Neural crest cell (in vitro differentiated cells): Measurements from ENCODE around the gene ELMOD1. TPM values are rescaled to one million over a fixed set of nuclear protein-coding genes. Genes with fewer than 3 reads are reported as not detected.

Experiments
- DNase-seq: peaks from one replicate; pipeline ENCODE4 v3.0.0; 2021; ENCODE audit warnings: low read depth, mixed read lengths, low spot score
- H3K27ac Mint-ChIP-seq: one replicate; pipeline ENCODE4 v1.8.0; 2021; ENCODE audit warnings: mild to moderate bottlenecking, mixed read lengths; ENCODE audit not compliant: unreplicated experiment
- H3K27me3 Mint-ChIP-seq: 2 replicates; pipeline ENCODE4 v1.8.0; 2021; ENCODE audit warnings: low read depth, mild to moderate bottlenecking, mixed read lengths
- H3K36me3 Mint-ChIP-seq: 2 replicates; pipeline ENCODE4 v1.8.0; 2021; ENCODE audit warnings: low read depth, mild to moderate bottlenecking, mixed read lengths
- H3K4me1 Mint-ChIP-seq: 2 replicates; pipeline ENCODE4 v1.8.0; 2021; ENCODE audit warnings: mixed read lengths
- H3K4me3 Mint-ChIP-seq: one replicate; pipeline ENCODE4 v1.8.0; 2021; ENCODE audit warnings: mild to moderate bottlenecking, mixed read lengths
- H3K9me3 Mint-ChIP-seq: 2 replicates; pipeline ENCODE4 v1.8.0; 2021; ENCODE audit warnings: mixed read lengths
- total RNA-seq: library from RNA; stranded (reverse); gene quantifications from 2 replicates; pipeline ENCODE4 v1.2.1, GENCODE V29; 2021
- TF ChIP-seq, protein P1 (sequence below): fragments of 200-600 bp; sonication (generic); conservative IDR thresholded peaks from 2 replicates; pipeline ENCODE4 v1.5.0; 2021; ENCODE audit warnings: antibody characterized with exemption, mild to moderate bottlenecking

Gene ELMOD1
- total RNA-seq, 1 donor from 2014 or later = 0.40 TPM

DNA sequence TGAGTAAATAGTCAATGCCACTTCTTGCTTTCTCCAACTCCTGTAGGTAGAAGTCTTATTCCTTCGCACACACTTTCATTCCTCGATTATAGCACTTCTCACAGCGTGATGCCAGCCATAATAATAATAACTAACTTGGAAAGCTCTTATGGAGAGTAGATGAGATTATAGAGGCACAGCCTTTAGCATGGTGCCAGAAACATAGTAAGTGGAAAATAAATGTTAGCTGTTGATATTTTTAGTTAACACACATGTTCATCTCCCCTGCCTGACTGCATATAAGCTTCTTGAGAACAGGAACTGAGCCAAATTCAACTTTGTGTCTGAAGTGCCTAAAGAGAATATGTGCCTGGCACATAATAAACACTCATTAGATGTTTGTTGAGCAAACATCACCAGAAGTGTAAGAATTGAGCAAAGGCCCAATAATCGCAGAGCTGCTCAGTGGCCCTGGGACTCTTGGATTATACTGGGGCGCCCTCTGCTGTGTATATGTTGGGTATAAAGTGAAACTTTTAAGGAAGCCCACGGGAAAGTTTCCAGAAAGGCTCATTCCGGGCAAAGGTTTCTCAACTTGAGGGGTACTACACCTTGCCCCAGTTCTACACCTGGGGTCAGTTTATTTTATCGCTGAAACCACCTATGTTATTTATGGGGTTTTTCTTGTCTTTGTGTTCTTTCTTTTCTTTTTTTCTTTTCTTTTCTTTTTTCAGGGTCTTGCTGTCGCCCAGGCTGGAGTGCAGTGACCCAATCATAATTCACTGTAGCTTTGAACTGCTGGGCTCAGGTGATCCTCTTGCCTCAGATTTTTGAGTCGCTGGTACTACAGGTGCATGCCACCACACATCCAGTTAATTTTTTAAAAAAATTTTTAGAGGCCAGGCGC lies 98.6 kb downstream of the ELMOD1 start:
- H3K4me3 Mint-ChIP-seq = no peak overlapping the region
- no peak overlapping the region for H3K27ac Mint-ChIP-seq
- H3K27me3 Mint-ChIP-seq = peaks cover 6% of the 10 kb centered on the region
- TF ChIP-seq, protein P1, sequence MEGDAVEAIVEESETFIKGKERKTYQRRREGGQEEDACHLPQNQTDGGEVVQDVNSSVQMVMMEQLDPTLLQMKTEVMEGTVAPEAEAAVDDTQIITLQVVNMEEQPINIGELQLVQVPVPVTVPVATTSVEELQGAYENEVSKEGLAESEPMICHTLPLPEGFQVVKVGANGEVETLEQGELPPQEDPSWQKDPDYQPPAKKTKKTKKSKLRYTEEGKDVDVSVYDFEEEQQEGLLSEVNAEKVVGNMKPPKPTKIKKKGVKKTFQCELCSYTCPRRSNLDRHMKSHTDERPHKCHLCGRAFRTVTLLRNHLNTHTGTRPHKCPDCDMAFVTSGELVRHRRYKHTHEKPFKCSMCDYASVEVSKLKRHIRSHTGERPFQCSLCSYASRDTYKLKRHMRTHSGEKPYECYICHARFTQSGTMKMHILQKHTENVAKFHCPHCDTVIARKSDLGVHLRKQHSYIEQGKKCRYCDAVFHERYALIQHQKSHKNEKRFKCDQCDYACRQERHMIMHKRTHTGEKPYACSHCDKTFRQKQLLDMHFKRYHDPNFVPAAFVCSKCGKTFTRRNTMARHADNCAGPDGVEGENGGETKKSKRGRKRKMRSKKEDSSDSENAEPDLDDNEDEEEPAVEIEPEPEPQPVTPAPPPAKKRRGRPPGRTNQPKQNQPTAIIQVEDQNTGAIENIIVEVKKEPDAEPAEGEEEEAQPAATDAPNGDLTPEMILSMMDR = peak; percentile 86
- H3K36me3 Mint-ChIP-seq = no peaks in the 10 kb centered on the region
- peak; percentile 71 for DNase-seq
- no peaks in the 10 kb centered on the region for H3K4me1 Mint-ChIP-seq
- H3K9me3 Mint-ChIP-seq = no peaks in the 10 kb centered on the region

DNA sequence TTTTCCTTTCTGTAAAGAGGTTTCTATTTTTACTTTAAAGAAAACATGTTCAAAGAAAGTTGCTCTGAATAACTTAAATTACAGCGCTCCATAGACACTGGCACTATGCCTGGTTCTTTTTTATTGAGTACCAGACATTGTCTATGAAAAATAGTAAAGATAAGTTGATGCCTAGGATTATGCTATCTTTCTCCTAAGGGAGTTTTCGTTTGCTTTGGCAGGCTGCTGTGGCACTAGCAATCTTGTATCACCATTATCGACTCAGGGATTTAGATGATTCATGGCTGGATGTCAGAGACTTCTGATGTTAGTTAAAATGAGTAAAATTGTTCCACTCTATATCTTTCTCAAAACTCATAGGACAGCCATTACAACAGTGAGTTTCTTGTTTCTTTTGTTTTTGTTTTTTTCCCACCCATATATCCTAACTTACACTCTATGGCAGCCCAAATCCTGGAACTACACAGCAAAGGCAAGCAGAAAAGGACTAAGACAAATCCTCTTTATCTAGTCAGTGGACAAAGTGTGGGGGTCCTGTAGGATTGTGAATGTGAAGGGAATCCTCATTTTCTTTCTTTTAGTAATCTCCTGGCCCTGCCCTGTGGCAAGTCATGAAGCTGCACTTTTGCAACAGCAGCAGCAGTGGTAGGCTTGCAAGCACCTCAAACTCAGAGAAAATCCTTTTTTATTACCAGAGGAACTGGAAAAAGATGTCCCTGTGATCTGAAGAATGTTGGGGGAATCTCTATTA lies 100.2 kb downstream of the ELMOD1 start:
- Mint-ChIP-seq H3K9me3 (no peaks in the 10 kb centered on the region), H3K27me3 (peaks cover 6% of the 10 kb centered on the region), H3K4me3 (no peak overlapping the region), H3K4me1 (no peaks in the 10 kb centered on the region), H3K36me3 (no peaks in the 10 kb centered on the region), H3K27ac (no peak overlapping the region)
- no peak for DNase-seq
- TF ChIP-seq, protein P1 = no peak

DNA sequence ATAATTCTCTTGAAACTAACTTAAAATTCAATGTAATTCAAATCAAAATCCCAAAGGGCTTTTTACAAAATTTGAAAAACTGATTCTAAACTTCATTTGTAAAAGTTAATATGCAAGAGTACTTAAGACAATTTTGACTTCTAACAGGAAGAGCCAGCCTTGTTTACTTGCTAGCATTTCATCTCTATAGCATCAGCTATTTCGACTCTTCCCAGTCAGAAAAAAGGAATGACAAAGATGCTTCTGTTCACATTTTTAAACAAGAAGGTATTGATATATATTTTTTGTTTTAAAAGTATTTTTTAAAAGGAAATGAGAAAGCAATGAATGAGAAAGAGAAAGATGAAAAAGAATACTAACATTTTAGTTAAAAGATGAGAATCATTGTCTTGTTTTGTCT lies 104.5 kb downstream of the ELMOD1 start:
- Mint-ChIP-seq H3K9me3 (no peaks in the 10 kb centered on the region), H3K27me3 (peaks cover 6% of the 10 kb centered on the region), H3K4me3 (no peak overlapping the region), H3K4me1 (peaks cover 8% of the 10 kb centered on the region), H3K36me3 (no peaks in the 10 kb centered on the region), H3K27ac (no peak overlapping the region)
- TF ChIP-seq, protein P1 = no peak
- DNase-seq = no peak

DNA sequence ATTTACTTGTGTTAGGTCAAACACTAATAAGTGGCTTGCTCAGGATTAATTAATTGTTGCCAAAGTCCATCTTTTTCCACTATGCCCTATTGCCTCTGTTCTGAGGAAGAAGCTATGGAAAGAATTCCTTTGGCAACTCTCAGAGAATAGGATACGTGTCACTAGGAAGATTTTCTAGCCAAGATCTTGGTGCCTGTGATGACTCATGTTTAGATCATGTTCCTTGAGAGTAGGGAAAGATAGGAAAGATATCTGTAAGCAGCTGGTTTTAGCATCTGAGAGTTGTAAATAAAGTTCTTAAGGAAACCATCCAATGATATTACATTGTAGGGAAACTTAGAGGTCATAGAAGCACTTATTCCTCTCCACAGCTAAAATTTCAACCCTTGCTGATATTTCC lies 105.2 kb downstream of the ELMOD1 start:
- Mint-ChIP-seq H3K27ac (no peak overlapping the region), H3K4me3 (no peak overlapping the region), H3K9me3 (no peaks in the 10 kb centered on the region), H3K4me1 (peaks cover 8% of the 10 kb centered on the region), H3K36me3 (no peaks in the 10 kb centered on the region), H3K27me3 (peaks cover 6% of the 10 kb centered on the region)
- no peak for DNase-seq
- TF ChIP-seq, protein P1 = no peak

DNA sequence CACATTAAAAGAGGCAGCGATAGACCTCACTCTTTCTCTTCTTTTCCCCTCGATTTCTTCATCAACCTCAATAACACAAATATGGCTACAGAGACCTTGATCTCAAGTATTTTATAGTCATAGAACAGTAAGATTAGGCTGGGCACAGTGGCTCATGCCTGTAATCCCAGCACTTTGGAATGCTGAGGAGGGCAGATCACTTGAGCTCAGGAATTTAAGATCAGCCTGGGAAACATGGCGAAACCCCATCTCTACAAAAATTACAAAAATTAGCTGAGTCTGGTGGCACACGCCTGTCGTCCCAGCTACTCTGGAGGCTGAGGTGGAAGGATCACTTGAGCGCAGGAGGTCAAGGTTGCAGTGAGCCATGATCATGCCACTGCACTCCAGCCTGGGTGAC lies 106.3 kb downstream of the ELMOD1 start:
- Mint-ChIP-seq H3K4me3 (no peak overlapping the region), H3K4me1 (peaks cover 8% of the 10 kb centered on the region), H3K36me3 (no peaks in the 10 kb centered on the region), H3K27ac (no peak overlapping the region), H3K9me3 (no peaks in the 10 kb centered on the region), H3K27me3 (peaks cover 3% of the 10 kb centered on the region)
- DNase-seq = no peak
- TF ChIP-seq, protein P1 = no peak
